CD4-positive, CD25-positive, alpha-beta regulatory T cell (primary cell): ENCODE measurements around the gene KLHL9. TPM values are rescaled to one million over a fixed set of nuclear protein-coding genes. Genes with fewer than 3 reads are reported as not detected.

Source experiments
- ATAC-seq, 2 donors: fragments of 150-1000 bp; cut with Tn5 transposase; one replicate each; pipeline ENCODE4 v1.10.0; 2021; ENCODE audit warnings: low read depth in 2 of 2, moderate number of reproducible peaks in 2 of 2, moderate library complexity in 1 of 2
- DNase-seq, 3 donors: peaks; one replicate each; pipeline versions ENCODE4 v3.0.0 to v3.0.0-alpha.2; 2012 to 2022; ENCODE audit warnings: mixed read lengths in 1 of 3
- H3K27ac ChIP-seq: one replicate; pipeline ENCODE4 v1.7.0; 2013; ENCODE audit warnings: mild to moderate bottlenecking, low read length; ENCODE audit not compliant: insufficient read depth, poor library complexity, severe bottlenecking
- H3K27me3 ChIP-seq: one replicate; pipeline ENCODE4 v1.7.0; 2013; ENCODE audit warnings: low read length; ENCODE audit not compliant: control insufficient read depth, insufficient read depth
- H3K36me3 ChIP-seq: one replicate; pipeline ENCODE4 v1.7.0; 2013; ENCODE audit warnings: mild to moderate bottlenecking, low read length, moderate library complexity; ENCODE audit not compliant: control insufficient read depth, insufficient read depth
- H3K4me1 ChIP-seq: 2 replicates; pipeline ENCODE4 v1.7.0; 2013; ENCODE audit warnings: mild to moderate bottlenecking, low read length; ENCODE audit not compliant: insufficient read depth, control insufficient read depth, poor library complexity, severe bottlenecking
- H3K4me3 ChIP-seq: one replicate; pipeline ENCODE4 v1.7.0; 2013; ENCODE audit warnings: low read depth, mild to moderate bottlenecking, low read length, moderate library complexity
- H3K9me3 ChIP-seq, 2 experiments: 1 replicate in 1 of 2; 2 replicates in 1 of 2; pipeline ENCODE4 v1.7.0; 2013; ENCODE audit warnings: low read length in 2 of 2, mild to moderate bottlenecking in 1 of 2, moderate library complexity in 1 of 2; ENCODE audit not compliant: control insufficient read depth in 2 of 2
- H3K27ac Mint-ChIP-seq, 3 donors: one replicate each; pipeline ENCODE4 v1.8.0; 2020 to 2022; ENCODE audit warnings: mild to moderate bottlenecking in 3 of 3, mixed read lengths in 3 of 3, moderate library complexity in 2 of 3
- H3K27me3 Mint-ChIP-seq: one replicate; pipeline ENCODE4 v1.8.0; 2022; ENCODE audit warnings: mild to moderate bottlenecking, mixed read lengths
- H3K36me3 Mint-ChIP-seq: one replicate; pipeline ENCODE4 v1.8.0; 2020; ENCODE audit warnings: mixed read lengths
- H3K4me1 Mint-ChIP-seq, 4 donors: one replicate each; pipeline ENCODE4 v1.8.0; 2020 to 2022; ENCODE audit warnings: mixed read lengths in 4 of 4, mild to moderate bottlenecking in 1 of 4
- H3K4me3 Mint-ChIP-seq, 4 donors: one replicate each; pipeline ENCODE4 v1.8.0; 2020 to 2022; ENCODE audit warnings: mild to moderate bottlenecking in 4 of 4, mixed read lengths in 4 of 4, moderate library complexity in 3 of 4
- H3K9me3 Mint-ChIP-seq, 7 donors: one replicate each; pipeline ENCODE4 v1.8.0; 2020 to 2022; ENCODE audit warnings: mixed read lengths in 7 of 7, mild to moderate bottlenecking in 3 of 7, moderate library complexity in 2 of 7
- polyA plus RNA-seq, 4 donors: library from polyadenylated mRNA; unstranded; fragments of 300-500 nt; fragmentation: Illumina TruSeq; gene quantifications; one replicate each; pipeline ENCODE4 v1.2.3, GENCODE V29; 2021
- total RNA-seq: library from RNA; stranded (reverse); gene quantifications from one replicate; pipeline ENCODE4 v1.2.3, GENCODE V29; 2022

The KLHL9 gene
- total and polyA plus RNA-seq, 5 donors from 2014 or later, result 9.5 to 19.2 (median 13.4) TPM

DNA sequence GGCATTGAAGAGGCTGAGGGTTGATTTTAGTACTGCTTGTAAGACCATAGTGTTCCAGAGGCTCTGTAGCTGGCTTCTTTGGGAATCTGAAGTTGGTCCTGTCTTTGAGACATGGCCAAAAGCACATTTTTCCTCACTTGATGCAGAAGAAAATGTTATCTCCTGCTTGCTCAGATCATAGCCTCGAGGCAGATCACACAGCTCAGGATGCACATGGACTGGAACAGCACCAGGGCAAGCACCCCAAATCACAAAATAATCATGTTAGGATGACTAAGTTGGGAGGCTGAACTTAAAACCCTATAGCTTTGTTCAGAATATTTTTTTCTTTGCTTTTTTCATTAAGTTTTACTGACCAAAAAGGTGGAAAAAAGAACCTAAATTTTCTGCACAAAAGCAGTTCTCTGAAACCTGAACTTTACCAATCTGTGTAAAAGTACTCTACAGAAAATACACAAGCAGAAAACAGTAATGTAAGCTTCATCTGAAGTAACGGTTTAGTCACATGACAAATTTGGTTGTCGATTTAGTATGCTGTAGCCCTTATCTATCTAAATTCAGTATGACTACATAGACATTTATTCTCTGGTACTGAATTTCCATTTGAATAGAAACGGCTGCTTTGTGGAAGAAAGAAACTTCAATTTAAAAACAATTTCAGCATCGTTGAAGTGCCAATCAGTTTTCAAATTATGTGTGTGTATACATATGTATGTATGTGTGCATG is 3.4 kb downstream of the KLHL9 start:
- Histone ChIP-seq H3K4me3 (peak overlapping the region; percentile 98), H3K27me3 (no peaks in the 10 kb centered on the region), H3K9me3 (no peaks in the 10 kb centered on the region), H3K36me3 (peaks cover 21% of the 10 kb centered on the region), H3K4me1 (peaks cover 66% of the 10 kb centered on the region), H3K27ac (no peak overlapping the region)
- Mint-ChIP-seq H3K4me3 (peak overlapping the region; percentile 94 to 99 (median 96)), H3K36me3 (peaks cover 17% of the 10 kb centered on the region), H3K27me3 (peaks cover 8% of the 10 kb centered on the region), H3K27ac (peak overlapping the region in 2 of 3 donors; percentile 15 to 20), H3K4me1 (peaks cover 39 to 87% (median 70%) of the 10 kb centered on the region in 4 donors), H3K9me3 (no peaks in the 10 kb centered on the region)
- DNase-seq, result no peak
- no peak for ATAC-seq

GRCh38 chr9:21326526-21327139 is 8.6 kb downstream of the KLHL9 start:
- H3K4me3 Mint-ChIP-seq, result peak overlapping the region in 2 of 4 donors; percentile 7 to 75
- H3K4me1 ChIP-seq, result peaks cover 40% of the 10 kb centered on the region
- H3K27me3 Mint-ChIP-seq, result no peaks in the 10 kb centered on the region
- no peaks in the 10 kb centered on the region for H3K27me3 ChIP-seq
- ATAC-seq (peak; percentile 86), DNase-seq (peak in 2 of 3 donors; percentile 67)
- H3K36me3 Mint-ChIP-seq, result peaks cover 10% of the 10 kb centered on the region
- peaks cover 31% of the 10 kb centered on the region for H3K36me3 ChIP-seq
- no peak overlapping the region for H3K27ac Mint-ChIP-seq
- no peaks in the 10 kb centered on the region for H3K9me3 Mint-ChIP-seq
- H3K4me3 ChIP-seq, result peak overlapping the region; percentile 1
- H3K4me1 Mint-ChIP-seq, result peaks cover 19 to 61% (median 53%) of the 10 kb centered on the region in 4 donors
- no peaks in the 10 kb centered on the region for H3K9me3 ChIP-seq
- peak overlapping the region; percentile 36 for H3K27ac ChIP-seq

DNA sequence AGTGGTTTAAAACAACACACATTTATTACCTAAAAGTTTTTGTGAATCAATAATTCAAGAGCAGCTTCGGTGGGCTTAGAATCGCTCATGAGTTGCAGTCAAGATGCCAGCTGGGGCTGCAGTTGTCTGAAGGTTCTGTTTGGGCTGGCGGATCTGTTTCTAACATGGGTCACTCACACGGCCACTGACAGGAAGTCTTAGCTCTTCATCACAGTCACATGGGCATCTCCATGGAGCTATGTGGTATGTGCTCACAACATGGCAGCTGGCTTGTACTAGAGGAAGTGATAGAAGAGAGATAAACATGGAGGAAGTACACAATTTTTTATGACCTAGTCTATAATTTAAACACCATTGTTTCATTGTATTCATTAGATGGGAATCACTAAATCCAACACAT is 11.2 kb downstream of the KLHL9 start:
- Histone ChIP-seq H3K27ac (no peak overlapping the region), H3K27me3 (no peaks in the 10 kb centered on the region), H3K36me3 (peaks cover 26% of the 10 kb centered on the region), H3K9me3 (no peaks in the 10 kb centered on the region), H3K4me1 (peaks cover 15% of the 10 kb centered on the region), H3K4me3 (no peak overlapping the region)
- peaks cover 10% of the 10 kb centered on the region for H3K36me3 Mint-ChIP-seq
- no peak for ATAC-seq
- H3K9me3 Mint-ChIP-seq, result no peaks in the 10 kb centered on the region
- no peak for DNase-seq
- H3K27me3 Mint-ChIP-seq, result no peaks in the 10 kb centered on the region
- peaks cover 17 to 37% (median 37%) of the 10 kb centered on the region in 4 donors for H3K4me1 Mint-ChIP-seq
- H3K4me3 Mint-ChIP-seq, result peak overlapping the region in 1 of 4 donors; percentile 8
- H3K27ac Mint-ChIP-seq, result no peak overlapping the region

DNA sequence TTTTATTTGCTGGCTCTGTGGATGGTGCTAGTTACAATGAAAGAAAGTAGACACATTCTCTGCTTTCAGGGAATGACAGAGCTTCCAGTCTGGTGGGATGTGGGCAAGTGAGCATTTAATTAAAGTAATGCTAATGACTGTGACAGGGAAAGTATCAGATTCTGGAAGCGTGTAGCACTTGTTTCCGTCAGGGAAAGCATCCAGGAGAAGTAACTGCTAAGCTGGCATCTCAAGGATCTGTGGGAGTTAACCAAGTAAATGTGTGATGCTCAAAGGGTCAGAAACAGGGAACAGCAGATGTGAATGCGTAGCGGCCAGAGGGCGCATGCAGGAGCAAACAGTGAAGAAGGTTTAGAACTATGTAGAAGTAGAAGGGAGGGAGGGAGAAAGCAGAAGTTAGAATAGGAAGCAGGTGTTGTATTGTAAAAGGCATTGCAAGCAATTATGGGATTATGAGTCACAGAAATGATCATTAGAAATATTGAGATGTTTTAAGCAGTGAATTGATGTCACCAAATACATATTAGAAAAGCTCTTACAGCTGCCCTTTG is 12.2 kb downstream of the KLHL9 start:
- ATAC-seq, result no peak
- H3K9me3 ChIP-seq, result no peaks in the 10 kb centered on the region
- peaks cover 6% of the 10 kb centered on the region for H3K4me1 ChIP-seq
- H3K9me3 Mint-ChIP-seq, result no peaks in the 10 kb centered on the region
- no peaks in the 10 kb centered on the region for H3K27me3 ChIP-seq
- H3K27ac Mint-ChIP-seq, result peak overlapping the region in 1 of 3 donors; percentile 15
- H3K27me3 Mint-ChIP-seq, result no peaks in the 10 kb centered on the region
- H3K4me1 Mint-ChIP-seq, result peaks cover 17 to 34% (median 31%) of the 10 kb centered on the region in 4 donors
- H3K36me3 Mint-ChIP-seq, result peaks cover 10% of the 10 kb centered on the region
- H3K36me3 ChIP-seq, result peaks cover 23% of the 10 kb centered on the region
- no peak overlapping the region for H3K4me3 Mint-ChIP-seq
- no peak overlapping the region for H3K4me3 ChIP-seq
- no peak overlapping the region for H3K27ac ChIP-seq
- no peak for DNase-seq

DNA sequence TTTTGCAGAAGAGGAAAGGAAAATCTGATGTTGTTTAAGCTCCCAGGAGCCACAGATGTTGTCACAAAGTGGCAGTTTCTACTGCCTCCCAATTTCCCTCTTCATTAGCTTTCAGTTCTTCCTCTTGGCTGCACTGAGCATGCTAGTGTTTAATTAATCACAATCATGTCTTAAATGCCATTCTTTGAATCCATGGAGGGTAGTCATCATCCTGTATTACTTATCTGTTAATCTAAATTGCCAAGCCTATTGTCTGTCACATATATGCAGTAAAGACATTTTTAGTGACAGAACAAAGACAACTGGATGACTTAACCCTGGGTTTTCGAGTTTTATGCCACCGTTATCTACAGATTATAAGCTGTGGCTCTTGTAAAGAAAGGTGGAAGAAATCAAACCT is 14.7 kb downstream of the KLHL9 start:
- Histone ChIP-seq H3K4me3 (no peak overlapping the region), H3K27me3 (peaks cover 2% of the 10 kb centered on the region), H3K27ac (no peak overlapping the region), H3K9me3 (no peaks in the 10 kb centered on the region), H3K4me1 (no peaks in the 10 kb centered on the region), H3K36me3 (peaks cover 20% of the 10 kb centered on the region)
- no peak overlapping the region for H3K4me3 Mint-ChIP-seq
- H3K27ac Mint-ChIP-seq, result peak overlapping the region; percentile 6 to 39 (median 39)
- peaks cover 5 to 17% (median 15%) of the 10 kb centered on the region in 4 donors for H3K4me1 Mint-ChIP-seq
- peaks cover 10% of the 10 kb centered on the region for H3K36me3 Mint-ChIP-seq
- DNase-seq, result no peak
- H3K27me3 Mint-ChIP-seq, result no peaks in the 10 kb centered on the region
- no peak for ATAC-seq
- H3K9me3 Mint-ChIP-seq, result no peaks in the 10 kb centered on the region

DNA sequence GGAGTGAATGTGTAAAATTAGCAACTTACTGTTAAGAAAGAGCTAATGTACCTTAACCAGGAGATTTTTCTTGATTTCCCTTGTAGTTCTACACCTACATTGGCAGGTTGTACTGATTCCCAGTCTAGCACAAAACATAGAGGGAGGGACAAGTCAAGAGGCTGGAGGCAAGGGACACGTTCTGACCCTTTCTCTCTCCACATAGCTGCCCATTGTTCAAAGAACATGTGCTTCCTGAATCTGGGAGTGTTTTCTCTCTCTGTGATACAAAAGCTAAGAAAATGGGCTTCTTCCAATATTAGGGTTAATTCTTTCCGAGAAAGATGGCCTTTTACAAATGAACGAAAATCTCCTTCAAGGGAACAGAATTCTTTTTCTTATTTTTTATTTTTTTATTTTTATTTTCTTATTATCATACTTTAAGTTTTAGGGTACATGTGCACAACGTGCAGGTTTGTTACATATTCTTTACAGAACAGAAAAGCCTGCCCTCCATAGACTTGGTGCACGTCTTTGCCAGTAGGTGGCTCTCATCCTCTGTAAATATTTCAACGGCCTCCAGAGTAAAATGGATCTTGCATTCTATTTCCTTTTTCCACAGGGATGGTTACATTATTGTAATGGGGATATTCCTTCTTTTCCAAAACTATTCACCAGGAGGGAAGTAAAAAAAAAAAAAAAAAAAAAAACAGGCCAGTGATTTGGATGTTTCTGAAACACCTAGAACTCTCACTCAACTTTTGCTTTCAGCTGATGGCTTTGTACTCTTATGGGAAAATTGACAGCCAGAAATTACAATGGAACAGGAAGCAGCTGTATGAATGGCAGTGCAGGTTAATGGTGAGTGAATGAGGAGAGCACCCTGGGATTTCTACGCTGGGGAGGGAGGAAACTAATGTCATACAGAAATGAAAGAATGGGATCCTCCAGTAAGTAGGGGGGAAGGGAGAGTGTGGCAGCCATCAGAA is 17.0 kb downstream of the KLHL9 start:
- Histone ChIP-seq H3K27me3 (peaks cover 2% of the 10 kb centered on the region), H3K4me1 (no peaks in the 10 kb centered on the region), H3K9me3 (no peaks in the 10 kb centered on the region), H3K36me3 (peaks cover 11% of the 10 kb centered on the region), H3K4me3 (no peak overlapping the region), H3K27ac (no peak overlapping the region)
- Mint-ChIP-seq H3K9me3 (no peaks in the 10 kb centered on the region), H3K36me3 (peaks cover 7% of the 10 kb centered on the region), H3K4me1 (peaks cover 5 to 6% (median 6%) of the 10 kb centered on the region in 4 donors), H3K4me3 (no peak overlapping the region), H3K27me3 (no peaks in the 10 kb centered on the region), H3K27ac (no peak overlapping the region)
- peak in 1 of 2 donors; percentile 63 for ATAC-seq
- peak in 2 of 3 donors; percentile 34 to 52 for DNase-seq

- no peaks in the 10 kb centered on the region for H3K27me3 Mint-ChIP-seq
- H3K4me3 Mint-ChIP-seq, result no peak overlapping the region
- peak overlapping the region in 1 of 3 donors; percentile 39 for H3K27ac Mint-ChIP-seq
Observed at GRCh38 chr9:21316860-21317259, 18.3 kb downstream of the KLHL9 start.

More at GRCh38 chr9:21316860-21317259, 18.3 kb downstream of the KLHL9 start:
- no peaks in the 10 kb centered on the region for H3K9me3 ChIP-seq
- H3K4me1 ChIP-seq, result no peaks in the 10 kb centered on the region
- no peak overlapping the region for H3K4me3 ChIP-seq
- ATAC-seq (no peak), DNase-seq (no peak)
- peaks cover 2% of the 10 kb centered on the region for H3K27me3 ChIP-seq
- Mint-ChIP-seq H3K36me3 (no peaks in the 10 kb centered on the region), H3K9me3 (no peaks in the 10 kb centered on the region), H3K4me1 (peaks cover 2 to 6% (median 5%) of the 10 kb centered on the region in 4 donors)
- H3K36me3 ChIP-seq, result peaks cover 4% of the 10 kb centered on the region
- H3K27ac ChIP-seq, result no peak overlapping the region
